SJCRH30 (cell line): Measurements from ENCODE around the gene ZNF331. TPM values are rescaled to one million over a fixed set of nuclear protein-coding genes. Genes with fewer than 3 reads are reported as not detected.

Experiments
- DNase-seq, 2 experiments: peaks; one replicate each; pipeline ENCODE4 v3.0.0-alpha.2; 2015 to 2020
- H3K27ac ChIP-seq: fragments of 250-450 bp; sonication (Bioruptor Pico); 2 replicates; pipeline ENCODE4 v1.5.1; 2020; ENCODE audit warnings: mild to moderate bottlenecking, moderate library complexity
- H3K27me3 ChIP-seq: fragments of 250-450 bp; sonication (Bioruptor Pico); 2 replicates; pipeline ENCODE4 v1.5.1; 2020; ENCODE audit warnings: mild to moderate bottlenecking, moderate library complexity
- H3K36me3 ChIP-seq: fragments of 250-450 bp; sonication (Bioruptor Pico); 2 replicates; pipeline ENCODE4 v1.5.1; 2020; ENCODE audit warnings: mild to moderate bottlenecking, moderate library complexity
- H3K4me1 ChIP-seq: fragments of 250-450 bp; sonication (Bioruptor Pico); 2 replicates; pipeline ENCODE4 v1.5.1; 2020; ENCODE audit warnings: mild to moderate bottlenecking, moderate library complexity
- H3K4me3 ChIP-seq: fragments of 250-450 bp; sonication (Bioruptor Pico); 2 replicates; pipeline ENCODE4 v1.5.1; 2020; ENCODE audit warnings: mild to moderate bottlenecking, moderate library complexity
- H3K9me3 ChIP-seq: fragments of 250-450 bp; sonication (Bioruptor Pico); replicated peaks from 2 replicates; pipeline ENCODE4 v1.5.1; 2020; ENCODE audit warnings: mild to moderate bottlenecking, moderate library complexity
- total RNA-seq: library from RNA; depleted of rRNA; stranded (reverse); fragments of >200 nt; shearing (Covaris generic); gene quantifications from 2 replicates; pipeline ENCODE4 v1.2.3, GENCODE V29; 2014; rRNA removed

Gene ZNF331
- total RNA-seq, 1 experiment from 2014 or later: 20.5 TPM

DNA sequence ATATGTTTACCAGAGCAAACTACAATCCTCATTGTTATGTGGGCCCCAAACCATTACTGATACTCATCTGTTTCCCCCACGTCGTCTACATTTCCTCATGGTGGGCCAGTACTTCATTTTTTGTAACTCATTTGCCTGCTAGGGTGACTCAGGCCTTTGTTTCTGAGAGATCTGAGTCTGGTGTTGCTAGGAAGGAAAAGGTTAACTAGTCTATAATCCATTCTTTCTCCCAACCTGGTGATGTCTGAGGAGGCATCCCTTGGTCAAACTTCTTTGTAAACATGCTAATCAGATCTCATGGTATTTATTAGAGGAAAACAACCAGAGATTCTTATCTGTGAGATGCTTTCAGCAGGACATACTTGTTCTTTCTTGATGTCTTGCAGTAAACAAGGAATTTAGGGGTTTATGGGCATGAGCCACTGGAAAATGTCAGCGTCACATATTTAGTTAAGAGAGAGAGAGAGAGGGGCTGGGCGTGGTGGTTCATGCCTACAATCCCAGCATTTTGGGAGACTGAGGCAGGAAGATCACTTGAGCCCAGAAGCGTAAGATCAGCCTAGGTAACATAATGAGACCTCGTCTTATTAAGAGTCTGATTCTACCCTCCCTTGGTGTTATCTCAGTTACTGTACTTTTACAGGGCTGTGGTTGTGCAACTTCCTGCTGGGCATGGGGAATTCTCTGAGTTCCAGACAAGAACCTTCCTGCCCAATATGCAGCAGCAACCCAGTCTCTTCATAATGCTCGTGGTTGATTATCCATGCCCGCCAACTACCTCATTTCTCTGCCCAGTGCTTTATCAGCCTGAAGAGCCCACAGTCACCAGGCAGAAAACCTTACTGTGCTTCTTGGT lies 84.2 kb downstream of the ZNF331 start:
- Histone ChIP-seq H3K9me3 (no peaks in the 10 kb centered on the region), H3K4me1 (no peaks in the 10 kb centered on the region), H3K4me3 (no peak overlapping the region), H3K36me3 (no peaks in the 10 kb centered on the region), H3K27ac (no peak overlapping the region), H3K27me3 (no peaks in the 10 kb centered on the region)
- no peak for DNase-seq

GRCh38 chr19:53624771-53625545 lies 87.0 kb downstream of the ZNF331 start:
- DNase-seq: no peak
- H3K27ac ChIP-seq: no peak overlapping the region

DNA sequence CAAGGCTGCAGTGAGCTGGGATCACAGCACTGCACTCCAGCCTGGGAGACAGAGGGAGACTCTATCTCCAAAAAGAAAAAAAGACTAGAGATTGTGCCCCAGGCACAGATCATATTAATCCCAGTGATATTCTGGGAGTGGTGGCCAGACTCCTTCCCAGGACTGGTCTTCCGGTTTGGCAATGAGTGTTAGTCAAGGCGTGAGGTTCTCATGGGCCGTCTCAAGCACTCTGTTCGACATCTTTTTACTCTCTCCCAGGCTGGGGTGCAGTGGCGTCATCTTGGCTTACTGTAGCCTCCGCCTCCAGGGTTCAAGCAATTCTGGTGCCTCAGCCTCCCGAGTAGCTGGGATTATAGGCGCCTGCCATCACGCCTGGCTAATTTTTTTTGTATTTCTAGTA lies 88.5 kb downstream of the ZNF331 start:
- DNase-seq: no peak
- Histone ChIP-seq H3K4me1 (no peaks in the 10 kb centered on the region), H3K27me3 (no peaks in the 10 kb centered on the region), H3K4me3 (no peak overlapping the region), H3K36me3 (no peaks in the 10 kb centered on the region), H3K27ac (no peak overlapping the region), H3K9me3 (no peaks in the 10 kb centered on the region)

More at GRCh38 chr19:53624771-53625545, 87.0 kb downstream of the ZNF331 start:
- Histone ChIP-seq H3K4me3 (no peak overlapping the region), H3K36me3 (no peaks in the 10 kb centered on the region), H3K4me1 (no peaks in the 10 kb centered on the region), H3K27me3 (no peaks in the 10 kb centered on the region), H3K9me3 (no peaks in the 10 kb centered on the region)

DNA sequence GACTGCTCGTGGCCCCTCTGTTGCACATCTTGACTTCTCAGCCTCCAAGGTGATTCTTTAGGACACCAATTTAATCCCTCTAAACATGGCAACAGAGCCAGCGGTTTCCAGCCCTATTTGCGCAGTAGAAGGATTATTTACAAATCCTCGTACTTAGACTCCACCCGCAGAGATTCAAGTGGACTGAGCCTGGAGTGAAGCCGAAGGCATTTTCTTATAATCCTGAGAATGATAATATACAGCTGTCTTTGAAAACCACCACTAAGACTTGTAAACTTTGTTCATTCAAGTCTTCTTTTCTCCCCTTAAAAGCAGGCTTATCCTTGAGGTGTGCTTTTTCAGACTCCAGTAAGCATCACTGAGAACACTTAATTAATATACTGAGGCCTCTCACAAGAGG lies 89.0 kb downstream of the ZNF331 start:
- H3K4me1 ChIP-seq: no peaks in the 10 kb centered on the region
- no peak overlapping the region for H3K4me3 ChIP-seq
- no peaks in the 10 kb centered on the region for H3K9me3 ChIP-seq
- H3K27ac ChIP-seq: no peak overlapping the region
- no peaks in the 10 kb centered on the region for H3K27me3 ChIP-seq
- no peaks in the 10 kb centered on the region for H3K36me3 ChIP-seq
- DNase-seq: no peak

Other genes with a start within 250 kb of the ZNF331 start
- gene ZNF845, start 204.4 kb upstream of the ZNF331 start, total RNA-seq: 13.6 TPM in 2 replicates
- 12.2 and 14.7 TPM in 2 replicates for gene ZNF525, start 172.4 kb upstream of the ZNF331 start, total RNA-seq
- gene ZNF765, start 143.0 kb upstream of the ZNF331 start, total RNA-seq: 14.3 and 15.4 TPM in 2 replicates
- 15.7 and 15.8 TPM in 2 replicates for gene ZNF761, start 106.2 kb upstream of the ZNF331 start, total RNA-seq
- 7.3 and 9.2 TPM in 2 replicates for gene ZNF813, start 70.4 kb upstream of the ZNF331 start, total RNA-seq
- not detected in 2 replicates for gene DPRX, start 93.9 kb downstream of the ZNF331 start, total RNA-seq